NCI-H526 (cell line): ENCODE measurements around the gene KCNK2.
"Not testable (repeated sequence)": the region's sequence is repeated elsewhere in the genome, so short reads cannot be mapped to it uniquely, and the experiment has no call there.

Experiments used
- DNase-seq, 2 experiments: peaks; one replicate each; lab custom pipeline; 2025; lab: John Stamatoyannopoulos, UW

KCNK2 gene

DNA sequence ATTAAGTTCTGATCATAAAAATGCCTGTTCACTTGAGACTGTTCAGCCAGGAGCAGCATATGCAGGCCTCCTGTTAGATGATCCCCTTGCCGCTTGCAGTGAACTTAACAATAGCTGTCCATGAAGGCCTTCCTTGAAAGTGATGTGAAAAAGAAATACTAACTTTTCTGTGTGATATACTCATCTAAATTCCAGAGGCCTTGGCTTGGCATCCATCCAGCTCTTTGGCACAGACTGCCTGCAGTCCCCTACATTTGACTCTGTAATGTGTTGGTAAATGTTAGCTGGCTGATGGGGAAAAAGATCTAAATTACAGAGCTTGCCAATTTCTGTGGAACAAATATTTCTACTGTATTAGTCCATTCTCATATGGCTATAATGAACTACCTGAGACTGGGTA is 73.7 kb downstream of the KCNK2 start:
- no peak for DNase-seq

DNA sequence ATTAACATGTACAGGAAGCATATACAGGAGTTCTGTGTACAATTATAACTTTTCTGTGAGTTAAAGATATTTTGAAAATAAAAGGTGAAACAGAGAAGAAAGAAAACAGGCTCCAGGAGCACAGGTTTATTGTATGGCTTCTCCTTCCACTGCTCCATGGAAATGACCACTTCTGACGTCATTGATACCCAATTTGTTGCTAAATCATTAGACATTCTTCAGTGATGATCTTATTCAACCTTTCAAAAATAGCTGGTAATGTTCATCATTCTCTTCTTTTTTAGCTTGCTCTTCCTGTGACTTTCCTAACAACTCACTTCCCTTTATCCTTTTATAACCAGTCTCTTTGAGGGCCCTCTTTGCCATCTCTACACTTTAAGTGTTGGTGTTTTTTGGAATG is 77.8 kb downstream of the KCNK2 start:
- no peak for DNase-seq

DNA sequence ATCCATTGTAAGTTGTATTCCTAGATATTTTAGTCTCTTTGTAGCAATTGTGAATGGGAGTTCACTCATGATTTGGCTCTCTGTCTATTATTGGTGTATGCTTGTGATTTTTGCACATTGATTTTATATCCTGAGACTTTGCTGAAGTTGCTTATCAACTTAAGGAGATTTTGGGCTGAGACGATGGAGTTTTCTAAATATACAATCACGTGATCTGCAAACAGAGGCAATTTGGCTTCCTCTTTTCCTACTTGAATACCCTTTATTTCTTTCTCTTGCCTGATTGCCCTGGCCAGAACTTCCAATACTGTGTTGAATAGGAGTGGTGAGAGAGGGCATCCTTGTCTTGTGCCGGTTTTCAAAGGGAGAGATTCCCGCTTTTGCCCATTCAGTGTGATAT is 80.6 kb downstream of the KCNK2 start:
- DNase-seq, result not testable (repeated sequence)

DNA sequence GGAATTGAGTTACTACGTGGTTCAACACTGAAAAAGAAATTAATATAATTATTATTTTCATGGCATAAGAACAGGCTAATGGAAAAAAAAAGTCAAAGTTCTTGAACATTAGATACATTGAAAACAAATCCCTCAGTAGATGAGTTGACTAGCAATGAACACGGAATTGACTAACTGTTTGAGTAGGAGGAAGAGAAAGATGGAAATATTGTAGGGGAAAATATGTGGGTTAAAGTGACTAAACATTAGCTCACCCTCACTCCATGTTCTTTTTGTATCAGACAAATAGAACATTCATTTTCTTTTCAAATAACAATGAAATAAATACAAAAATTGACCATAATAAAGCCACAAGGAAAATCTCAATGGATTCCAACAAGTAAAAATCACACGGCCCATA is 84.3 kb downstream of the KCNK2 start:
- DNase-seq, result no peak

DNA sequence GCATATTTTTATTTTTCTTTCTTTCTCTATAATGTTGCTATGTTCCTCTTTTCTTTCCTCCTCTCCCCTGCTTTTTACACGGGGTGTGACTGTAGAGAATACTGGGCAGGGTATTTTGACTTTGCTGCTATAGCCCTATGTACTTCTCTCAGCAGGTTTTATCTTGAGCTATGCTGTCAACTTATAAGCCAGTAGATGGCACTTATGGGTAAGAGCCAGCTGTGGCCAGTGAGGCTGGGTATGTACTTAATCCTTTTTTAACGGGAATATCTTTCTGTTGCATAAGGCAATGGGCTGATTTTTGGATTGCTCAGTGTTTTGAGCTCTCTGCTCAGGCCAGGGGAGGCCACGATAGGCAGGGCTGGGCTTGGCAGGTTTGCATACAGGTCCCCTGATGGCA is 99.0 kb downstream of the KCNK2 start:
- no peak for DNase-seq

DNA sequence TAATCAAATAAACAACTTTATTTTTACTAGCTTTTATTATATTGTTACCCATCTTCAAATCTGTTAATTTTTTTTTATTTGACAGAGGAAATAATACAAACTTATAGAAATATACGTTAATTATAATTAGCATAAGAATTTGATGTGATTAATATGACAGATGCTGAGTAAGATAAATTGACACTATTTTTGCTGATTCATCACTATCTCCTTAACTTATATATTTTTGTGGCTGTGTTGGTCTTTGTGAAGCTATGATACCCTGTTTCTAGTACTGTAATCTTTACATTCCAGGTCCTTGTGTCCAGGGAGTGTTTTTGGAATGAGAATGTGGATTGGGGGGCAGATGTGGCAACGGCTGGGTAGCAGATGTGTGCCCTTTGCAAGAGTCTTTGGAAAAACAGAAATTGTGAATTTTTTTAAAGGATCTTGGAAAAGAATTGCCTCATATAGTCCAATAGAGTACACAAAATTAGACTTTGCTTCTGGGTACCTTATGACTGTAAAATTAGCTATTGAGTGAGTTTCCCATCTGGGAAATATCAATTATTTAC is 102.6 kb downstream of the KCNK2 start:
- DNase-seq, result no peak

DNA sequence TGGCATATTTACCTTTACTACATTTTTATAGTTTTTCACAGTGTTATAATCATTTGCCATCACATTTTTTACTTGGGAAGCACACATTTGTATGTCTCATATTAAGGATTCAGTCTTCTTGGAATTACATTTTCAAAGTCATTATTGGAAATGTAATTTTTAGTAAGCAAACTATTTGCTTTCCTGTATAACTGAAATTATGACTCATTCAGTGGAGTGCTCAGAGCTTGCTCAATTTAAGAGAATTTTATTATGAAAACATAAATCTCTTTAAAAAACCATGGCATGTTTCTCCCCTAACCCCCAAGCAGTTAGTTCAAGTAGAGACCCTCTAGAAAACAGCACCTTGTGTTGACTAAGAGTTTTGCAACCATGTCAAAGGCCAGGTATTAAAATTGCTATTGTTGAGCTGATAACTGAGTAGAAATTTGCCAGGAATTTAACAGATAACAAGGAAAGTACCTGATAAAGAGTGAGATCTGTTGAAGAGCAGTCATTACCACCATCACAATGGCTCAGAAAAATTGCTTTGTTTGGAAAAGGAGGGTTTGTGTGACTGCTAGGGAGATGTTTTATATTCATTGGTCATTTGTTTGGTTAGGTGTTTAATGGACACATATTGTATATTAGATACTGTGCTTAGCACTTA is 105.9 kb downstream of the KCNK2 start:
- DNase-seq, result no peak

DNA sequence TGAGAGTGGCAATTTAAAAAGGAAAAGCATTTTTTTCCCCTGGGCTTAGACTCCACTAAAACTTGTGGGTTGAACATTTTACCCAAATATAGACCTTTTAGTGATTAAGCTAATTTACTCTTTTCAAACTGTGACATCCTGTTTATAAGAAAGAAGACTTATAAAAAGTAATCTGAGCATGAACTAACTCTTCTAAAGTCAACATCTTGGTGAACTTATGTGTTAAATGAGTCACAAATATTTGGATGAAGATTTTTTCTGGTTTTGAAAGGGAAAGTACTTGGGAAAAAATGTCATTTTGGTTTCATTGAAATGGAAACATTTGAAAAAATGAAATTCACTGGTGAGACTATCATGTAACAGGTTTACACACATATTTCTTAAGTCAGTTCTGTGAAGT is 109.8 kb downstream of the KCNK2 start:
- DNase-seq, result no peak

DNA sequence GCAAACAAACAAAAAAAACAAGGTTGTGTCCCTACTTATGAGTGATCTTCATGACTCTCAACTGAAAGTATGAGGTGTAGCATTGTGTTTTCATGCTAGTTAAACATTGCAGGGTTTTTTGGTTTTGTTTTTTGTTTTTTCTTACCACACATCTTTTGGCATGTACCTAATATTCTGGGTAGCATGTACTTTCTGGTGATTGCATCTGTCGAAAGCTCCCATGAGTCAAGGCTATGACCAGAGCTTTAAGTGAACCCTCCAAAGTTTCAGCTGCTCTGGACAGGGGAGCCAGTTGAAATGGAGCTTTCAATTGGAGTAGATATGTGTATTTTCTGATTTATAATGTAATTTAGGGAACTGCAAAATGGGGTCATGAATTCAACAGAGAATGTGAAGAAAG is 115.5 kb downstream of the KCNK2 start:
- no peak for DNase-seq

DNA sequence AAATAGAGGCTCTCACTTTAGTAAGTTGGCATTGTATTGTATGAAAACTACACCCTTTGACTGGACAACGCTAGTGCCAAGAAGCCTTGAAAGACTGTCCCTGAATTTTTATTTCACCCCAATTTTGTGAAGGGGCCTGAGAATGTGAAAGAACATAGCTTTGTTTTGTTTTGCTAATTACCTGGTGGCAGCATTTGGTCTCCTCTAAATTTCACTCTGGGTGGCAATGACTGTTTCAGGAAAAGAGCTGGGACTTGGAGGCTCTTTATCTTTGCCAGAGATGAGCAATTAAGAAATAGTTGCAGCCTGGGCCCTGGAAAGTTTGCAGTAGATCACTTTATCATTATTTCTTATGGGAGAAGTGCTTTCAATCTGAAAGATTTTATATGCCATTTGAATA is 117.6 kb downstream of the KCNK2 start:
- no peak for DNase-seq

DNA sequence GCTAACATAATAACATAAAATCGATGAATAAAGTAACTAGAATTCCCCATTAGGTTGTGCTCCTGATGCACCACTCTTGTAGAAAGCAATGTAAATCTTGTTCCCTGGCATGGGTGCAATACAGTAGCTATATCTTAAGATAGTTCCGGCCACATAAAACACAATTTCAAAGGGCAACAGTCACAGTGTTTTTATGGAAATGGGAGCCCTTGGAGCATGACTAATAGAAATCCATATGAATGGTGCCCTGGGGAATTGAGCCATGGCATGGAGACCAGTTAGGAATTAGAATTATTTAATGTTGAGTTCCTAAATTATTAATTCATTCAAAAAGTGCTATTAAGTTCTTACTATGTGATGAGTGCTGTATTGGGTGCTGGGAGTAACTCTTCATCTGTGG is 118.7 kb downstream of the KCNK2 start:
- peak in 1 of 2 experiments; percentile 7 for DNase-seq

DNA sequence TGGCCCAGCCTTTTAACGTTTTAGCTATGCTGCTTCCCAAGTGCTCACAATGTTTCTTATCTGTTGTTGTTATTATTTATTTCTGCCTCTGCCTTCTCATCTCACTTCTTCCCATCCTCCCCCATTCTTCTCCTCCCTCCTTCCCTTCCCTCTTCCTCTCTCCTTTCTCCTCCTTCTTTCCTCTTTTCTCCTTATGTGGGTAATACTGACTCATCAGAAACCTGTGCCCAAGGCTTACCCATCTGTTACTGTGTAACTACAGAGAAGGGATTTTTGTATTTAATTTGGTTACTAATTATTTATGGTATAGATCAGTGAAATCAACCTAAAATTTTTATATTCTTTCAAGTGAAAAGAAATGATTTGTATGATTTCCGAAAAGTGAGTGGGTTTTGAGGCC is 120.3 kb downstream of the KCNK2 start:
- DNase-seq, result no peak

DNA sequence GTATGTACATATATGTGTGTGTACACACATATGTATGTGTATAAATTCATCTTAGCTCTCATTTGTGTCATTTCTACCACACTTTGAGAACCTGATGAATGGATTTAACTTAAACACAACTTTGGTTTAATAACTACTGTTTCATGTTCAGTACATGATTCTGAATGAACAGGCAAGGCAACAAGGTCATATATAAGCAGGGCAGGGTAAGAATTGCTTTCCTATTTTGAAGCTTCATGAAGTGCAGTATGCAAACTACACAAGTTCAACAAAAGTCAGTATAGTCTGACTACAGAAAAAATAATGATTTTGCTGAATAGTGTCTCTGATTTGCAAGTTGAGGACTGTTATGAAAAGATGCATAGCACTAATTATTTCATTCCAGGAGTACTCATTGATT is 127.6 kb downstream of the KCNK2 start:
- DNase-seq, result no peak

DNA sequence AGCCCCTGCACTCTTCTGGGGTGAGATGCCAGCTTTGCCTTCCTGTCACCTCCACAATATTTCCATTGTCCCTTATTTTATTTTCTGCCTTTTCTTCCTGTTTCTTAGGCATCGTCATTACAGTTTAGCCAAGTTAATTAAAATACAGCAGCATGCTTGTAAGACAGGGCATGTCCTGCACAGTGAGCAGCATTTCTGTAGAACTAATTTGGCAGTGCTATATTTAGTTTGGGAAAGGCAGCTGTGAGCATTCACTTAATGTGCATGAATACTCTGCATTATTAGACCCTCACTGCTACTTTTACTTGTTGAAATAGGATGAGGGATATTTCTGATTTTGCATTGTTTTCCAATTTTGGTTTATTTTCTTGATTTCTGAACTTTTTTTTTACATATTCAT is 133.3 kb downstream of the KCNK2 start:
- DNase-seq, result no peak

DNA sequence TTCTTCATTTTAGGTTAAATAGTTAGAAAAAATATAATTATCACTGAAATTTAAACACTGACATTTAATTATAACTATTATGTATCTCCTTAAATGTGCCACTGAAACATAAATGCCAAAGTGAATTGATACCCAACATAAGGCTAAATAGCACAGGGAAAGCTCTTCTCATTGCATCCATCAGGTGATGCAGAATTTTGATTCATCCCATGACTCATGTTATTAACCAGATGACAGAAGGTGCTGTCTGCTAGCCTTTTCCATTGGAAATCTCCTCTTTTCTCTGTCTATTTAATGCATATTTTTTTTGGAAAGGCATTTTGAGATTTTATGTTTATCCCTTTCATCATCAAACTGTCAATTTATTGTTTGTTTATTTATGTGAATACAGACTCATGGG is 136.8 kb downstream of the KCNK2 start:
- DNase-seq, result no peak

DNA sequence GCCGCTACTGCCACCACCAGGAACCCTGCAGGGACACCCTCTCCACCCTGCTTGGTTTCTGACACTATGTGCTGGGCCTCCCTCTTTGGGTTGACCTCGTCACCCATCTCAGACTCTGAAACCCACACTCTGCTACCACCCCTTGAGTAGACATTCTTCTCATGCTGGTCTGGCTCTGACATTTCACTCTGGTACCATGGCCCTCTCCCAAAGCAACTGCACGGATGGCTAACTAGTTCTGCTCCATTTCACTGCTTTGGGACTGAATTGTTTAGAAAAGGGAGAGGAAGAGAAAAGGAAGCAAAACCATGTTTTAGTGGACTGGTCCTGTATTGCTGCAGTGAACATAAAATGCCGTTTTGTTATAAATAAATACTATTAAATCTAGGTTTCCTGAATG is 137.8 kb downstream of the KCNK2 start:
- DNase-seq, result no peak

DNA sequence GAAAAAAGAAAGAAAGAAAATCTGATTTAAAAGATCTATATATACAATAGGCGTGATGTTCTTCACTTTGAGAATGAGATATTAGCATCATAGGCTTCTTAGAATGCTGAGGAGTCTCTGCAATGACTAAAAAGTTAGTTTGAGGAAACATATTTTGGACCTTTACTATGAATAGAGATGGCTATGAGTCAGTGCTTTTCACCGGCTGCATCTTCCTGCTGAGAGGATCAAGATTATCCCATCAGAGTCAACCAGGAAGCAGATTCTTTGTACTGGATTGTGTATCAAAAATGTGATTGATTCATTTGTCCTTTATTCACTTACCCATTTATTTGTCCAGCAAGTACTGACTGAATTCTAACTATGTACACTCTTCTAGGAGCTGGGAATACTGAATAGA is 144.2 kb downstream of the KCNK2 start:
- DNase-seq, result no peak

DNA sequence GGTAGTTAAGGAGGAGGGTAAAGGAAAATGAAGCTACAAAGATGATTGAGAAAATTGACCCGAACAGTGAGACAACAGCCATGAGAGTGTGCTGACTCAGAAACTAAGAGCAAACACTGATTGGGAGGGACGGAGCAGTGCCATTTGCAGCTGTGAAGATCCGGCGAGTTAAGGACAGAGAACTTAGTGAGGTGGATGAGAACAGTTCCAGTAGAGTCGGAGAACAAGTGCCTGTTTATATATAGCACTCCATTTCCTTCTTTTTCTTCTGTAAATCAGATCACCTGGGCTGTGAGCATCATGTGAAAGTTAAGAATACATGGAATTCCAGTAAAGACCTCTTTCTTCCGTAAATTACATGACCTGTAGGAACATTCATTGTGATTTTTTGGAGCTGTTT is 145.7 kb downstream of the KCNK2 start:
- DNase-seq, result no peak

DNA sequence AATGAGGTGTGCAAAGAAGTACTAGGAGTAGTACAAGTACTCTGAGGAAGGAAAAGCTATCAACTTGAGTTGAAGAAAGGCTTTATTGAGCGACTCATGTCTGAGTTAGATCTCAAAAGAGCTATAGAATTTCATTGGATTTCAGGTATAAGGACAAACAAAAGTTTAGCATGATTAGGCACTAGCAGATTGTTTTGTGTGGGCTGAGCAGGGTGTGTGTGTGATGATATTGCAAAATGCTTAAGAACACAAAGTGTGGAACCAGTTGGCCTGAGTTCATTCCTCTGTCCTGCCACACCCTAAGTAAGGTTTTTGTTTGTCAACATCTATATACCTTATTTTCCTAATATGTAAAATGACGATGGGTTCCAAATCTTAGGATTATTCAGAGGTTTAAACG is 158.9 kb downstream of the KCNK2 start:
- no peak for DNase-seq

DNA sequence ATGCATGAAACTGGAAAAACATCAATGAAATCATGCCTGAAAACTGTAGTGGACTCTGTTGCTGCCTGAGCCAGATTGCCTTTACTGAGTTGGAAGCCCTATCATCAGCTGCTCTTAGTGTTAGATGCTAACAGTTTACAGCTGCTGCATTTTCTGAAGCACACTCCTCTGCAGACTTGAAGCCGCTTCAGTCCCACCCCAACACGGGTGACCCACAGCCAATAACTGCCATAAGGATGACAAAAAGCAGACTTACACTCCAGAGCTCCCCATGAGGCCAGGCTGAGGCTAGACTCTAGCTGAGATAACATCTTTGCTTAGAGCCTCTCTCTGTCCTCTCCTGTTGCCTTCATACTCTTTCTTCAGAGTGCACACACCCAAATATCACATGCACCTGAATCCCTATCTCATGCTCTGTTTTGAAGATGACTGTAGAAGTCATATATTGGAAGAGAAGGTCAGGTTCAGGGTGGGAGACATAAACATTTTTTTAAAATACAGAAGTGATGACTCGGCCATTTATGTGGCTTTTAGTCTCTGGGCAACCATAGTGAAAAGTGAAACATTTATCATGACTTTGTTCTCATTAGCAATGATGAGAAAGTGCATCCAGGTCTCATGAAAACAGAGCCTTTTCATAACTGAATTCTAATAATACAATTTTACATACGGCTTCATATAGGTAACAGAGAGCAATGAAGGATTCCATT is 161.0 kb downstream of the KCNK2 start:
- DNase-seq, result no peak

DNA sequence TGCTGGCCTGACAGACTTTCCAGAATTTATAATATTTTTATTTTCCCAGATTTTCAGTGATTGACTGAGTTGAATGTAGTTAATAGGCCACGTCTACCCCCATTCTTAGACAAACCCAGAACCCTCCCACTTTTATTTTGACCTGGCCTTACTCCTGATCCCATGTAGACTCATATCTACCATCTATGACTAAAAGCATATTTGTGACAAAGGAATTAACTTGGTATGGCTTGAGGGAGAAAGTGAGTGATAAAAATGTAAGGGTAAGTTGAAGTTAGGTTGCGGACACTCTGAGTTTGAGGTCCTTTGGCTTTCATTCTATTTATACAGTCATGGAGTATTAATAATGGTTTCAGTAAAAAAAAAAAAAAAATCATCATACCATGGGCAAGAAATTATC is 168.4 kb downstream of the KCNK2 start:
- no peak for DNase-seq

DNA sequence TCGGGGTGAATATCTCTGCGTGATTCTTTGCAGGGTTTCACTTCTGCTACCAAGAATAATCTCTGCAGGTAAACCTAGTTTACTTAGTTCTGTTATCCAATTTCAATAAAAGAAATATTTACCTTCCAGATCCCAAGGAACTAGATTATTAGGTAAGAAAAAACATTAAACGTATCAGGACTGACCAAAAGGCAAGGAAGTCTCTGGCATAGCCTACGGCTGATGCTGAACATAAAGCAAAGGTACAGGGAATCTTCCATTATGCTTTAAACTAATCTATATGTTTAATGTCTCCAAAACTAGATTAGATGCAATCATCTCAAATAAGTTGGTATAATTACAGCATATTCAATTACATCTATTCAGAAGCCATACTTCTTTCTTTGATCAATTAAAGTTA is 168.9 kb downstream of the KCNK2 start:
- no peak for DNase-seq

DNA sequence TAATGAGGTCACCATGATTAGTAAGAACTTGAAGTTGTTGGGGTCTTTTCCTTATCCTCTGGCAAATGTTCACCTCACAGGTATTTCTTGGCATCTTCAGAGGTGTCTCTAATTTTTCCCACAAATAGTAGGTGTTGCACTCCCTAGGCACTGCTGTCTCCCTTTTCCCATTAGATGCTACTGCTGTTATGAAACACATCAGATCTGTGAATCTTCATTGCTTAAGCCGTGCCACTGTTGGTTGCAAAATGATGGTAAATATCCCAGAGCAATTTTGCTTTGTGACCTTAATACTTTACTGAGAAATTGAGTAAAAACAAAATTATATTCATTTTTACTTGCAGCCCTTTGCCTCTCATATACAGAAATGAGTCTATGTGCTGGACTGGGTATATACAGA is 169.6 kb downstream of the KCNK2 start:
- no peak for DNase-seq
